ENCODE results near the gene LHPP.

LHPP gene

GRCh38 chr10:124470544-124471434 lies 9.2 kb downstream of the LHPP start:
- DNase-seq (ENCODE audit: low read depth, low spot score) = no peak

GRCh38 chr10:124472071-124472470 lies 10.4 kb downstream of the LHPP start:
- DNase-seq (ENCODE audit: low read depth, low spot score) = no peak

DNA sequence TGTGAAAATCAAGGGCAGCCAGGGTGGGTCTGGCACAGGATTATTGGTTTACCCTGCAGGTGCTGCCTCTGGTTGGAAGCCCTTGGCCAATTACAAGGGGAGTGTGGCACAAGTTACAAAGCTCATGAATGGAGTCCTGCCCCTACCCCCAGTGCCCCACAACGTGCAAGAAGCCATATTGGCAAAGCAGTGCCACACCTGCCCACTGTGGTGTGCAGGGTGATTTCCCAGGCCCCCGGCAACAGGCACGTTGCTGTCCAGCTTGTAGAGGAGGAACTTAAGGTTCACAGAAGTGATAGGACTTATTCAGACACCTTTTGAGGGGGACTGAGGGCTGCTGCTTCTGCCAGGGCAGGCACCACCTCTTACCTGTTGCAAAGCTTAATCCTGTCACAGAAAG lies 11.4 kb downstream of the LHPP start:
- no peak for DNase-seq (ENCODE audit: low read depth, low spot score)

DNA sequence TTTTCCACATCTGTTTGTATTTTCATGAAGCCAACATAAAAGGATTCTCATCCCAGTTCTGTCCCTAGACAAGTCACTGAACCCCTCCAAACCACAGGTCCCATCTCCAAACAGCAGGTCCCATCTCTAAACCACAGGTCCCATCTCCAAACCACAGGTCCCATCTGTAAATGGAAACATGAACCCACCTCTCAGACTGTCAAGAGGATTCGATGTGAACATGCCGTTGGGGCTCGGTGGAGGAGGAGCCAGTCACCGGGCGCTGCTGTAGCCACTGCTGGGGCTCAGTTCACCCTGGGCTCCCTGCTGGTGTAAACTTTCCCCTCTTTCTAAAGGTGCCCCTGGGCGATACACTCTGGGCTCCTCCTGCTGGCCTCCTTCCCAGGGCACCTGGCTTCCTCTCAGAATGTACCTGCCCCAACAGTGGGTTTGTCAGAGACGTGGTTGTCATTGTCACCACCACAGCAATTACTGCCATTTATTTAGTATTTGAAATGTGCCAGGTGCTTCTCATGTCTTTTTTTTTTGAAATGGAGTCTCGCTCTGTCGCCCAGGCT lies 13.0 kb downstream of the LHPP start:
- no peak for DNase-seq (ENCODE audit: low read depth, low spot score)

DNA sequence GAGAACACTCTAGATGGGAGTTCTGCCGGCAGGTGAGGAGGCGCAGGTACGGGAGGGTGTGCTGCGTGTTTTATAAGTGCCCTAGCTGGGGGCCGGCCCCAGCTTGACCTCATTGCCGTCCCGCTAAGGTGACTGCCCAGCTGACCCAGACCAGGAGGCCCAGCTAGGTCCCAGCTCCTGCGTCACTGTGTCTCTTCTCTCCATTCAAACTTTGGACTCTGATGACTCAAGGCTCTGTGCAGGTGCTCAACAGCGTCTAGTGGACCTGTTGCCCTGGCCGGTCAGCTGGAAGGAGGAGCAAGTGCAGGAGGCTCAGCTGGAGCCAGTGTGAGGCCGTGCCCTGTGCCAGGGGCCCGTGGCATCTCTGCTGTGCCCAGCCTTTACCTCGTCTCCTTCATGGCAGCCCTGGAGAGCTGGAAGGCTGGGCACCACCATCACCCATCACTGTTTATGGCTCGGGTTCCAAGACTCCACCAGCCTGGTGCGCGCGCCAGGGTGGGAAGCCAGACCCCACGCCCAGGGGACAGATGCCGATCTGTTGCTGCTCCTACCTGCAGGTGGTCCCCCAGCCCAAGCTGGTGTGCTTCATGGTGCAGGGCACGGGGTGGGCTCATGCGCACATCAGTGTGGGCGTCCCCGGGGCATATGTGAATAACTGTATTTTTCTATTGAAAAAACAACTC lies 14.6 kb downstream of the LHPP start:
- DNase-seq (ENCODE audit: low read depth, low spot score) = no peak

DNA sequence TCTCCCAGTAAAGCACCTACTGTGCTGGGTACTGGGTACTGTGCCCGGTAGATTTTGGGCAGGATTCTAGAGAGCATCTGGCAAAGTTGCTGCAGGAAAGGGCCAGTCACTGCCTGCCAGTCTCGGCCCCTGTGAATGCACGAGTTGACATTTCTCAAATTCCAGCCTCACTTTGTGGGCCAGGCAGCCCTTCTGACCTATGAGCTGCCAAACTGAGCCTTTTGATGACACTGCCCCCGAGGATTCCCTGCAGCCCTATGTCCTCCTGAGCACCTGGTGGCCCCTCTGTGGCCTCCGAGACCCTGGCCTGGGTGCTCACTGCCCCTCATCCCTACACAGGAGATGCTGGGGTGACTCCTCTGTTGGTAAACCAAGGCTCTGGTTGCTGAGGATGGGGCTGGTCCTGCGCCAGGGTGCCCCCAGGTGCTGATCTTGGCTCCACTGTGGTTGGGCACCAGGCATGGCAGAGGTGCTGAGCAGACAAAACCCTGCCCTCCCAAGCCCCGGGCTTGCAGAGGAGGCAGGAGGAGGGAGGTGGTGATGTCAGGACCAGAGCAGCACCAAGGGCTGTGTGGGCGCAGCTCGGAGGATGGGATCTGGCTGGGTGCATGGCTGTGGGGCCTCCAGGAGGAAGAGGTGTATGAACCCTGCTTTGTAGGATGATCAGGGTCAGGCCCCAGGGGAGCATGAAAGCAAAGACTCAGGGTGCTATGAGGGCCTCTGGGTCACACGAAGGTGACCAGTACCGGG lies 16.2 kb downstream of the LHPP start:
- no peak for DNase-seq (ENCODE audit: low read depth, low spot score)

DNA sequence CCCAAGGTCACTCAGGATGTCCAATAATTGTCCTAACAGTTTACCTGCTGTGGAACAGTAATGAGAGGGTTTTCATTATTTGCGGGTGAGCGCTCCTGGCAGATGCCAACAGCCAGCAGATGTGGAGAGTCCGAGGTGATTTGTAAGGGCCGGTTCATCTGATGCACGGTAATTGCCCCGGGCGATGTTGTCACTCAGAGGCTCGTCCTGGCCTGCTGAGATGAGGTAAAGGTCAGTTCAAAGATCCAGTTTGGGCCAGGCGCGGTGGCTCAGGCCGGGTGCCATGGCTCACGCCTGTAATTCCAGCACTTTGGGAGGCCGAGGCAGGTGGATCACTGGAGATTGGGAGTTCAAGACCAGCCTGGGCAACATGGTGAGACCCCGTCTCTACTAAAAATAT lies 16.9 kb downstream of the LHPP start:
- no peak for DNase-seq (ENCODE audit: low read depth, low spot score)

GRCh38 chr10:124480860-124481259 lies 19.2 kb downstream of the LHPP start:
- no peak for DNase-seq (ENCODE audit: low read depth, low spot score)

GRCh38 chr10:124481717-124482116 lies 20.1 kb downstream of the LHPP start:
- DNase-seq (ENCODE audit: low read depth, low spot score) = no peak

- DNase-seq (ENCODE audit: low read depth, low spot score) = no peak
Observed at GRCh38 chr10:124482236-124482800, 20.7 kb downstream of the LHPP start.

- DNase-seq (ENCODE audit: low read depth, low spot score) = no peak
Observed at GRCh38 chr10:124482876-124483275, 21.3 kb downstream of the LHPP start.

- no peak for DNase-seq (ENCODE audit: low read depth, low spot score)
Observed at GRCh38 chr10:124484031-124484430, 22.4 kb downstream of the LHPP start.

DNA sequence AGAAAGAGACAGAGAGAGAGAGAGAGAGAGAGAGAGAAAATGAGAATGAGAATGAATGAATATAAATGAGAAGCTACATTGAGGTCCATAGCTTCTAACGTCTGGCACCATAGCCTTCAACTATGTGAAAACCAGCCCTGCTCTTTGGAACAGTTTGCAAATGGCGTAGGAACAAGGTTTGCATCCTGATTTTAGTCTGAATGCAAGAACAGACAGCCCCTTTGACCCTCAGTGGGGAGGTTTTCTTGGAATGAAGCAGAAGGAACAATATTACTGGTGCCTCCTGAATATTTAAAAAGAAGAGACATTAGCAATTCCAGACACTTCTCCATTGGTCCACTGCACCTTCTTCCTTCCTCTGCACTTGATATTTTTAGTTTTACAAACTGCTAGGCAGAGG lies 23.0 kb downstream of the LHPP start:
- no peak for DNase-seq (ENCODE audit: low read depth, low spot score)

GRCh38 chr10:124486635-124487034 lies 25.0 kb downstream of the LHPP start:
- DNase-seq (ENCODE audit: low read depth, low spot score) = no peak

GRCh38 chr10:124491105-124491504 lies 29.5 kb downstream of the LHPP start:
- DNase-seq (ENCODE audit: low read depth, low spot score) = no peak

GRCh38 chr10:124492266-124492665 lies 30.6 kb downstream of the LHPP start:
- no peak for DNase-seq (ENCODE audit: low read depth, low spot score)

DNA sequence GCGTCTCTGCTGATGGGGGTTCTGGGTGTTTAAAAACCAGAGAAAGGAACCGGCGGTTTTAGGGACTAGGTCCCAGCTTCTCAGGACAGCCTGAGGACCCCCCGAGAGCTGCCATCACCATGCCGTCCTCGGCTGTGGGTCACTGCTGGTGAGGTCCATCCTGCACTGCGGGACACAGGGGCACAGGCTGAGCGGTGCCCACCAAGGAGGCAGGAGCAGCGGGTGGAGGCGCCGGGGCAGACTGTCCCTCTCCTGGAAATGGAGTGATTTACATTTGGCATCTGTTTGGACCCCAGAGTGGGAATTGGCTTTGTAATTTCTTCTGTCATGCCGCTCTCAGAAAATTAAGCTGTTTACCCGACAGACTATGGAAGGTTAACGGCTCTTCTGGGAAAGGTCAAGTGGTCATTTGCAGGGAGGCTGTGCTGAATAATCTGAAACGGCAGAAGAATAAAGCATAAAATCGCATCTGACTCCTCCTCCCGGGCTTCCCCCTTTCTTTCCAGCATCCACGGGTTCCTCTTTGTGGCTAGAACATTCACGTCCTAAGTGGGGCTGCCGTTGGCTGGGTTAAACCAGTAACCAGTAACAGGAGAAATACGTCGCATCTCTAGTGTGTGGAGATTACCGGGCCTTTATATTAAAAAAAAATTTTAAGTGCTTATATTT lies 31.7 kb downstream of the LHPP start:
- no peak for DNase-seq (ENCODE audit: low read depth, low spot score)

DNA sequence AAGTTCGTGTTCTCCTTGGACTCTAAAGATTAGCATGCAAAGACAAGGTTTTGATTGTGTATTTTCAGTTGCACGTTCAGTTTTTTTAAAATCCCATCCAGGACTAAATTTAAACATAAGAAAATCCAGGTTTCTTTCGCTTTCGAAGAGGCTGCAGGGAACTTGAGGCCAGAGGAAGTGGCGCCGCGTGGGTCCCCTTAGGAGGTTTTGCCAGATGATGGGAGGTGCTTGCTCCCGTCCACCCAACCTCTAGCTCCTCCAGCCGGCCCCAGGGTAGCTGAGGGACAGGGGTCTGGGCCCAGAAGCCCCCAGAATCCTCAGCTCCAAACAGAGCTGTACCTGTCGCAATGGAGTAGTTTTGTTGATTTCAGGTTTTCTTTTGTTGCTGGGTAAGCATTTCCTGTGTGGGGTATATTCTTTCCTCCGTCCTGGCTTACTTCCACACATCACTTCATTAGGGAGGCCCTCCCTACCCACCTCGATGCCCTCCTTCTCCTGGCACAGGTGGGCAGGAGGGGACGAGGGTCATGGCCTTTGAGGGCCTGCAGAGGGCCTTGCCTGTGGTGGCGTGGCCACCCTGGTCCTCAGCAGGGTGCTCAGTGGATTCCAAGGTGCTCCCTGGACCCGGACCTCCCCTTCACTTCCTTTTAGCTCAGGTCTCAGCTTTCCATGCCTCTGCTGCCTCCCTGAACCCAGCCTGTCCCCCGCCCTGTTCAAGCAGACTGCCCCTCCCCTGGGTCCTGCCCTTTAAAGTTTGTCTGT lies 32.6 kb downstream of the LHPP start:
- DNase-seq (ENCODE audit: low read depth, low spot score) = no peak

- no peak for DNase-seq (ENCODE audit: low read depth, low spot score)
Observed at GRCh38 chr10:124495162-124495561, 33.5 kb downstream of the LHPP start.

DNA sequence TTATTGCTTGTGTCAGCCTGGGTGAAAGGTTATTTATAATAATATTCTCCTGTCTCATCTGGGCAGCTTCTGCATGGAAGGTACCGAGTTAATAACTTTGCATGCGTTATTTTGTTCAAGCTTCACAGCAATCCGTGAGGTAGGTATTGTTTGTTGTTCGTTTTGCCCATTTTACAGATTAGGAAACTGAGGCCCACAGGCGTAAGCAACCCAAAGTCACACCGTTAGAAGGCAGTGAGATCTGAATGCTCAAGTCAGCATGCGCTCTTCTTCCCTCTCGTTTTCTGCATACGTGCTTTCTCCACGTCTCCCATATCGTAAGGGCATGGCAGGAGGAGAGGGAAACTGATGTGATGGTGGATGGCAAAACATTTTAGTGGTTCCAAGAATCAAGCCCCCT lies 34.1 kb downstream of the LHPP start:
- DNase-seq (ENCODE audit: low read depth, low spot score) = no peak
